GM19397 (cell line): ENCODE data around the gene OASL.

Source experiments
- ATAC-seq: cut with Tn5 transposase; IDR thresholded peaks from one replicate; pipeline ENCODE4 v1.9.1; 2021; ENCODE audit warnings: mild to moderate bottlenecking, moderate library complexity; ENCODE audit not compliant: unreplicated experiment

The OASL gene

GRCh38 chr12:121015825-121016766 lies 22.9 kb downstream of the OASL start, which contains the start of gene C12orf43:
Gene C12orf43, minus strand, starts transcription at chr12:121016487. Its CDS starts 13 bp downstream, at chr12:121016474.
- peak; percentile 94 for ATAC-seq

- no peak for ATAC-seq
Observed at GRCh38 chr12:121013715-121014114, 25.3 kb downstream of the OASL start.

GRCh38 chr12:121011820-121012219 lies 27.2 kb downstream of the OASL start:
- ATAC-seq, result no peak

GRCh38 chr12:121010860-121011259 lies 28.2 kb downstream of the OASL start:
- no peak for ATAC-seq

- ATAC-seq, result no peak
Observed at GRCh38 chr12:121009741-121010140, 29.3 kb downstream of the OASL start.

- no peak for ATAC-seq
Observed at GRCh38 chr12:121008347-121009098, 30.5 kb downstream of the OASL start.

GRCh38 chr12:121005346-121005815 lies 33.7 kb downstream of the OASL start:
- no peak for ATAC-seq

GRCh38 chr12:121004253-121004815 lies 34.7 kb downstream of the OASL start:
- ATAC-seq, result no peak

- ATAC-seq, result no peak
Observed at GRCh38 chr12:121003650-121004049, 35.4 kb downstream of the OASL start.

GRCh38 chr12:121001841-121002483 lies 37.1 kb downstream of the OASL start:
- ATAC-seq, result no peak

GRCh38 chr12:121001060-121001459 lies 38.0 kb downstream of the OASL start:
- ATAC-seq, result no peak

- ATAC-seq, result no peak
Observed at GRCh38 chr12:121000530-121000929, 38.5 kb downstream of the OASL start.

- ATAC-seq, result no peak
Observed at GRCh38 chr12:120999191-121000120, 39.6 kb downstream of the OASL start.

- no peak for ATAC-seq
Observed at GRCh38 chr12:120998435-120998834, 40.6 kb downstream of the OASL start.

GRCh38 chr12:120997448-120997847 lies 41.6 kb downstream of the OASL start:
- no peak for ATAC-seq

GRCh38 chr12:120996133-120996746 lies 42.8 kb downstream of the OASL start:
- ATAC-seq, result no peak

GRCh38 chr12:120994589-120995337 lies 44.3 kb downstream of the OASL start:
- no peak for ATAC-seq

GRCh38 chr12:120994059-120994458 lies 45.0 kb downstream of the OASL start:
- ATAC-seq, result no peak

GRCh38 chr12:120993496-120993895 lies 45.5 kb downstream of the OASL start:
- ATAC-seq, result no peak
